Effector memory CD4-positive, alpha-beta T cell (primary cell): ENCODE measurements around the gene ABHD1.

Source experiments
- DNase-seq, 3 donors: peaks; one replicate each; pipeline ENCODE4 v3.0.0-alpha.2; 2020
- H3K27ac ChIP-seq: 2 replicates; pipeline ENCODE4 v1.7.0; 2013; ENCODE audit warnings: mild to moderate bottlenecking, low read length, moderate library complexity; ENCODE audit not compliant: insufficient read depth, poor library complexity, severe bottlenecking
- H3K27me3 ChIP-seq: replicated peaks from 2 replicates; pipeline ENCODE4 v1.7.0; 2013; ENCODE audit warnings: mild to moderate bottlenecking, low read length; ENCODE audit not compliant: insufficient read depth, control insufficient read depth, poor library complexity, severe bottlenecking
- H3K36me3 ChIP-seq: 2 replicates; pipeline ENCODE4 v1.7.0; 2013; ENCODE audit warnings: mild to moderate bottlenecking, low read length, moderate library complexity; ENCODE audit not compliant: control insufficient read depth, insufficient read depth
- H3K4me1 ChIP-seq: 2 replicates; pipeline ENCODE4 v1.7.0; 2013; ENCODE audit warnings: low read length, mild to moderate bottlenecking; ENCODE audit not compliant: control insufficient read depth, insufficient read depth, poor library complexity, severe bottlenecking
- H3K4me3 ChIP-seq: 2 replicates; pipeline ENCODE4 v1.7.0; 2013; ENCODE audit warnings: low read length, low read depth, mild to moderate bottlenecking; ENCODE audit not compliant: insufficient read depth, poor library complexity, severe bottlenecking
- H3K9me3 ChIP-seq: 2 replicates; pipeline ENCODE4 v1.7.0; 2013; ENCODE audit warnings: mild to moderate bottlenecking, low read length, moderate library complexity; ENCODE audit not compliant: control insufficient read depth

The ABHD1 gene

GRCh38 chr2:27179344-27180000 lies 55.9 kb downstream of the ABHD1 start:
- no peak overlapping the region for H3K27ac ChIP-seq
- H3K9me3 ChIP-seq: no peaks in the 10 kb centered on the region
- H3K4me3 ChIP-seq: no peak overlapping the region
- no peak for DNase-seq
- H3K36me3 ChIP-seq: no peaks in the 10 kb centered on the region
- H3K27me3 ChIP-seq: no peaks in the 10 kb centered on the region
- H3K4me1 ChIP-seq: no peaks in the 10 kb centered on the region
